ENCODE data around the gene TMEM184A.

The TMEM184A gene

GRCh38 chr7:1567896-1568510, 12.0 kb upstream of the TMEM184A start:
- DNase-seq: no peak
- Histone ChIP-seq H3K36me3 (ENCODE audit: control insufficient read depth, insufficient read depth, low read length) (peaks cover 10% of the 10 kb centered on the region), H3K9me3 (ENCODE audit: control insufficient read depth, low read length) (no peaks in the 10 kb centered on the region), H3K4me3 (ENCODE audit: insufficient read depth, low read depth, low read length, poor library complexity, severe bottlenecking) (no peak overlapping the region), H3K27ac (ENCODE audit: insufficient read depth, low read length, poor library complexity, severe bottlenecking) (no peak overlapping the region), H3K27me3 (replicated peaks; ENCODE audit: control insufficient read depth, insufficient read depth, low read length, poor library complexity, severe bottlenecking) (no peaks in the 10 kb centered on the region), H3K4me1 (ENCODE audit: control insufficient read depth, insufficient read depth, low read length, poor library complexity, severe bottlenecking) (peaks cover 15% of the 10 kb centered on the region)

GRCh38 chr7:1567049-1567771, 11.2 kb upstream of the TMEM184A start:
- H3K4me3 ChIP-seq (ENCODE audit: insufficient read depth, low read depth, low read length, poor library complexity, severe bottlenecking): no peak overlapping the region
- peaks cover 10% of the 10 kb centered on the region for H3K36me3 ChIP-seq (ENCODE audit: control insufficient read depth, insufficient read depth, low read length)
- peaks cover 15% of the 10 kb centered on the region for H3K4me1 ChIP-seq (ENCODE audit: control insufficient read depth, insufficient read depth, low read length, poor library complexity, severe bottlenecking)
- no peaks in the 10 kb centered on the region for H3K27me3 ChIP-seq (replicated peaks; ENCODE audit: control insufficient read depth, insufficient read depth, low read length, poor library complexity, severe bottlenecking)
- no peak overlapping the region for H3K27ac ChIP-seq (ENCODE audit: insufficient read depth, low read length, poor library complexity, severe bottlenecking)
- DNase-seq: no peak
- H3K9me3 ChIP-seq (ENCODE audit: control insufficient read depth, low read length): no peaks in the 10 kb centered on the region

- no peaks in the 10 kb centered on the region for H3K27me3 ChIP-seq (replicated peaks; ENCODE audit: control insufficient read depth, insufficient read depth, low read length, poor library complexity, severe bottlenecking)
- no peaks in the 10 kb centered on the region for H3K9me3 ChIP-seq (ENCODE audit: control insufficient read depth, low read length)
- DNase-seq: no peak
- peaks cover 15% of the 10 kb centered on the region for H3K4me1 ChIP-seq (ENCODE audit: control insufficient read depth, insufficient read depth, low read length, poor library complexity, severe bottlenecking)
- peaks cover 10% of the 10 kb centered on the region for H3K36me3 ChIP-seq (ENCODE audit: control insufficient read depth, insufficient read depth, low read length)
- no peak overlapping the region for H3K4me3 ChIP-seq (ENCODE audit: insufficient read depth, low read depth, low read length, poor library complexity, severe bottlenecking)
- H3K27ac ChIP-seq (ENCODE audit: insufficient read depth, low read length, poor library complexity, severe bottlenecking): no peak overlapping the region
These were observed 10.7 kb upstream of the TMEM184A start for GRCh38 chr7:1566687-1567048.

GRCh38 chr7:1564603-1565022, 8.6 kb upstream of the TMEM184A start:
- no peak for DNase-seq
- no peaks in the 10 kb centered on the region for H3K27me3 ChIP-seq (replicated peaks; ENCODE audit: control insufficient read depth, insufficient read depth, low read length, poor library complexity, severe bottlenecking)
- H3K9me3 ChIP-seq (ENCODE audit: control insufficient read depth, low read length): no peaks in the 10 kb centered on the region
- no peak overlapping the region for H3K4me3 ChIP-seq (ENCODE audit: insufficient read depth, low read depth, low read length, poor library complexity, severe bottlenecking)
- peaks cover 9% of the 10 kb centered on the region for H3K4me1 ChIP-seq (ENCODE audit: control insufficient read depth, insufficient read depth, low read length, poor library complexity, severe bottlenecking)
- peaks cover 10% of the 10 kb centered on the region for H3K36me3 ChIP-seq (ENCODE audit: control insufficient read depth, insufficient read depth, low read length)
- H3K27ac ChIP-seq (ENCODE audit: insufficient read depth, low read length, poor library complexity, severe bottlenecking): no peak overlapping the region

GRCh38 chr7:1563981-1564602, 8.1 kb upstream of the TMEM184A start:
- no peak for DNase-seq
- H3K4me1 ChIP-seq (ENCODE audit: control insufficient read depth, insufficient read depth, low read length, poor library complexity, severe bottlenecking): peaks cover 3% of the 10 kb centered on the region
- H3K27me3 ChIP-seq (replicated peaks; ENCODE audit: control insufficient read depth, insufficient read depth, low read length, poor library complexity, severe bottlenecking): no peaks in the 10 kb centered on the region
- H3K36me3 ChIP-seq (ENCODE audit: control insufficient read depth, insufficient read depth, low read length): peaks cover 10% of the 10 kb centered on the region
- H3K9me3 ChIP-seq (ENCODE audit: control insufficient read depth, low read length): no peaks in the 10 kb centered on the region
- no peak overlapping the region for H3K27ac ChIP-seq (ENCODE audit: insufficient read depth, low read length, poor library complexity, severe bottlenecking)
- no peak overlapping the region for H3K4me3 ChIP-seq (ENCODE audit: insufficient read depth, low read depth, low read length, poor library complexity, severe bottlenecking)

- H3K27ac ChIP-seq (ENCODE audit: insufficient read depth, low read length, poor library complexity, severe bottlenecking): no peak overlapping the region
- no peak overlapping the region for H3K4me3 ChIP-seq (ENCODE audit: insufficient read depth, low read depth, low read length, poor library complexity, severe bottlenecking)
- H3K27me3 ChIP-seq (replicated peaks; ENCODE audit: control insufficient read depth, insufficient read depth, low read length, poor library complexity, severe bottlenecking): no peaks in the 10 kb centered on the region
- H3K4me1 ChIP-seq (ENCODE audit: control insufficient read depth, insufficient read depth, low read length, poor library complexity, severe bottlenecking): no peaks in the 10 kb centered on the region
- no peaks in the 10 kb centered on the region for H3K9me3 ChIP-seq (ENCODE audit: control insufficient read depth, low read length)
- no peak for DNase-seq
- H3K36me3 ChIP-seq (ENCODE audit: control insufficient read depth, insufficient read depth, low read length): peaks cover 9% of the 10 kb centered on the region
These were observed 6.6 kb upstream of the TMEM184A start for GRCh38 chr7:1562597-1563051.

GRCh38 chr7:1562116-1562515, 6.1 kb upstream of the TMEM184A start:
- H3K27me3 ChIP-seq (replicated peaks; ENCODE audit: control insufficient read depth, insufficient read depth, low read length, poor library complexity, severe bottlenecking): no peaks in the 10 kb centered on the region
- H3K36me3 ChIP-seq (ENCODE audit: control insufficient read depth, insufficient read depth, low read length): peaks cover 4% of the 10 kb centered on the region
- H3K27ac ChIP-seq (ENCODE audit: insufficient read depth, low read length, poor library complexity, severe bottlenecking): no peak overlapping the region
- no peaks in the 10 kb centered on the region for H3K4me1 ChIP-seq (ENCODE audit: control insufficient read depth, insufficient read depth, low read length, poor library complexity, severe bottlenecking)
- no peaks in the 10 kb centered on the region for H3K9me3 ChIP-seq (ENCODE audit: control insufficient read depth, low read length)
- no peak for DNase-seq
- no peak overlapping the region for H3K4me3 ChIP-seq (ENCODE audit: insufficient read depth, low read depth, low read length, poor library complexity, severe bottlenecking)

- H3K27me3 ChIP-seq (replicated peaks; ENCODE audit: control insufficient read depth, insufficient read depth, low read length, poor library complexity, severe bottlenecking): no peaks in the 10 kb centered on the region
- H3K36me3 ChIP-seq (ENCODE audit: control insufficient read depth, insufficient read depth, low read length): no peaks in the 10 kb centered on the region
- DNase-seq: no peak
- no peak overlapping the region for H3K4me3 ChIP-seq (ENCODE audit: insufficient read depth, low read depth, low read length, poor library complexity, severe bottlenecking)
- H3K9me3 ChIP-seq (ENCODE audit: control insufficient read depth, low read length): no peaks in the 10 kb centered on the region
- no peak overlapping the region for H3K27ac ChIP-seq (ENCODE audit: insufficient read depth, low read length, poor library complexity, severe bottlenecking)
- H3K4me1 ChIP-seq (ENCODE audit: control insufficient read depth, insufficient read depth, low read length, poor library complexity, severe bottlenecking): no peaks in the 10 kb centered on the region
These were observed 5.3 kb upstream of the TMEM184A start for GRCh38 chr7:1561036-1561940.

- Histone ChIP-seq H3K4me3 (ENCODE audit: insufficient read depth, low read depth, low read length, poor library complexity, severe bottlenecking) (no peak overlapping the region), H3K9me3 (ENCODE audit: control insufficient read depth, low read length) (no peaks in the 10 kb centered on the region), H3K27ac (ENCODE audit: insufficient read depth, low read length, poor library complexity, severe bottlenecking) (no peak overlapping the region), H3K4me1 (ENCODE audit: control insufficient read depth, insufficient read depth, low read length, poor library complexity, severe bottlenecking) (no peaks in the 10 kb centered on the region), H3K27me3 (replicated peaks; ENCODE audit: control insufficient read depth, insufficient read depth, low read length, poor library complexity, severe bottlenecking) (no peaks in the 10 kb centered on the region), H3K36me3 (ENCODE audit: control insufficient read depth, insufficient read depth, low read length) (no peaks in the 10 kb centered on the region)
- DNase-seq: no peak
These were observed 4.6 kb upstream of the TMEM184A start for GRCh38 chr7:1560620-1561031.
